Measurements from ENCODE around the gene PRODH. TPM values are rescaled to one million over a fixed set of nuclear protein-coding genes. Genes with fewer than 3 reads are reported as not detected.
"Not testable (repeated sequence)": the region's sequence is repeated elsewhere in the genome, so short reads cannot be mapped to it uniquely, and the experiment has no call there.

Gene PRODH
- total RNA-seq, 1 donor from 2014 or later: 16.1 TPM

- Mint-ChIP-seq H3K36me3 (no peaks in the 10 kb centered on the region), H3K27ac (no peak overlapping the region)
These were observed 15.9 kb upstream of the PRODH start for GRCh38 chr22:18952022-18952421.

GRCh38 chr22:18950141-18950540, 14.0 kb upstream of the PRODH start:
- DNase-seq (ENCODE audit: extremely low spot score, unreplicated experiment): no peak
- TF ChIP-seq CTCF (conservative IDR thresholded peaks at IDR 0.05): no peak
- peaks cover 4% of the 10 kb centered on the region for H3K4me1 Mint-ChIP-seq (ENCODE audit: unreplicated experiment)
- H3K27me3 Mint-ChIP-seq: peaks cover 26% of the 10 kb centered on the region
- H3K9me3 Mint-ChIP-seq: no peaks in the 10 kb centered on the region
- no peak overlapping the region for H3K27ac Mint-ChIP-seq
- H3K4me3 Mint-ChIP-seq: no peak overlapping the region
- H3K36me3 Mint-ChIP-seq: no peaks in the 10 kb centered on the region

More at GRCh38 chr22:18952022-18952421, 15.9 kb upstream of the PRODH start:
- no peak for TF ChIP-seq CTCF (conservative IDR thresholded peaks at IDR 0.05)
- peaks cover 26% of the 10 kb centered on the region for H3K27me3 Mint-ChIP-seq
- no peak overlapping the region for H3K4me3 Mint-ChIP-seq
- no peaks in the 10 kb centered on the region for H3K9me3 Mint-ChIP-seq
- H3K4me1 Mint-ChIP-seq (ENCODE audit: unreplicated experiment): peaks cover 4% of the 10 kb centered on the region
- no peak for DNase-seq (ENCODE audit: extremely low spot score, unreplicated experiment)

GRCh38 chr22:18947905-18948304, 11.8 kb upstream of the PRODH start:
- no peaks in the 10 kb centered on the region for H3K36me3 Mint-ChIP-seq
- H3K9me3 Mint-ChIP-seq: no peaks in the 10 kb centered on the region
- no peak for DNase-seq (ENCODE audit: extremely low spot score, unreplicated experiment)
- TF ChIP-seq CTCF (conservative IDR thresholded peaks at IDR 0.05): no peak
- peak overlapping the region; percentile 68 for H3K27ac Mint-ChIP-seq
- H3K4me1 Mint-ChIP-seq (ENCODE audit: unreplicated experiment): peaks cover 4% of the 10 kb centered on the region
- H3K27me3 Mint-ChIP-seq: peaks cover 29% of the 10 kb centered on the region
- H3K4me3 Mint-ChIP-seq: no peak overlapping the region

- Mint-ChIP-seq H3K27ac (peak overlapping the region; percentile 87), H3K27me3 (peaks cover 29% of the 10 kb centered on the region)
- not testable (repeated sequence) for H3K9me3 Mint-ChIP-seq; H3K4me1 Mint-ChIP-seq (ENCODE audit: unreplicated experiment); H3K36me3 Mint-ChIP-seq; H3K4me3 Mint-ChIP-seq
- peak; percentile 18 for DNase-seq (ENCODE audit: extremely low spot score, unreplicated experiment)
These were observed 11.0 kb upstream of the PRODH start for GRCh38 chr22:18947105-18947504.

GRCh38 chr22:18938691-18939090, 2.6 kb upstream of the PRODH start:
- H3K9me3 Mint-ChIP-seq; H3K4me3 Mint-ChIP-seq; DNase-seq (ENCODE audit: extremely low spot score, unreplicated experiment); H3K4me1 Mint-ChIP-seq (ENCODE audit: unreplicated experiment); H3K36me3 Mint-ChIP-seq; H3K27ac Mint-ChIP-seq; H3K27me3 Mint-ChIP-seq: not testable (repeated sequence)

GRCh38 chr22:18934688-18935087, 1.4 kb downstream of the PRODH start:
- H3K4me3 Mint-ChIP-seq; H3K9me3 Mint-ChIP-seq; H3K27ac Mint-ChIP-seq; H3K36me3 Mint-ChIP-seq; H3K4me1 Mint-ChIP-seq (ENCODE audit: unreplicated experiment); H3K27me3 Mint-ChIP-seq; DNase-seq (ENCODE audit: extremely low spot score, unreplicated experiment): not testable (repeated sequence)

- no peaks in the 10 kb centered on the region for H3K9me3 Mint-ChIP-seq
- no peaks in the 10 kb centered on the region for H3K4me1 Mint-ChIP-seq (ENCODE audit: unreplicated experiment)
- H3K36me3 Mint-ChIP-seq: no peaks in the 10 kb centered on the region
- no peaks in the 10 kb centered on the region for H3K27me3 Mint-ChIP-seq
- no peak overlapping the region for H3K4me3 Mint-ChIP-seq
- no peak for DNase-seq (ENCODE audit: extremely low spot score, unreplicated experiment)
- no peak for TF ChIP-seq CTCF (conservative IDR thresholded peaks at IDR 0.05)
- no peak overlapping the region for H3K27ac Mint-ChIP-seq
These were observed 2.2 kb downstream of the PRODH start for GRCh38 chr22:18933914-18934313.
